T-helper 22 cell (primary cell): ENCODE data around the gene SLC22A12.

Experiments used
- DNase-seq: peaks from one replicate; pipeline ENCODE4 v3.0.0-alpha.2; 2020; ENCODE audit warnings: low read depth

Gene SLC22A12

DNA sequence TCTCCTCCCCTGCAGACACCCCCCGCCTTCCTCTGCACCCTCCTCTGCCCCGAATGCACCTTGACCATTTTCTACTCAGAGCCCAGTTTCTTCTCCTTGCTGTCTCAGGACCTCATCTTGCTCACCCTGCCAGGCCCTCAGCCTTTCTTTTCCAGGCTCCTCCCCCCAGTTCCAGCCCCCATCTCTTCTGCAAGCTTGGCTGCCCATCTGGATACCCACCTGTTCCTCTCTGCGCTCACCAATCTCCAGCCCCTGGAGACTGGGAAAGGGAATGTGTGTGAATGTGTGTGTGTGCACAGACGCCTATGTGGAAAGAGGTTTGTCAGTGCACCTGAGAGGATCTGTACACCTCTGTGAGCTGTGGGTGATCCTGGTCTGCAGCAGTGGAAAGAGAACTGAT, 36.4 kb downstream of the SLC22A12 start:
- DNase-seq: no peak

DNA sequence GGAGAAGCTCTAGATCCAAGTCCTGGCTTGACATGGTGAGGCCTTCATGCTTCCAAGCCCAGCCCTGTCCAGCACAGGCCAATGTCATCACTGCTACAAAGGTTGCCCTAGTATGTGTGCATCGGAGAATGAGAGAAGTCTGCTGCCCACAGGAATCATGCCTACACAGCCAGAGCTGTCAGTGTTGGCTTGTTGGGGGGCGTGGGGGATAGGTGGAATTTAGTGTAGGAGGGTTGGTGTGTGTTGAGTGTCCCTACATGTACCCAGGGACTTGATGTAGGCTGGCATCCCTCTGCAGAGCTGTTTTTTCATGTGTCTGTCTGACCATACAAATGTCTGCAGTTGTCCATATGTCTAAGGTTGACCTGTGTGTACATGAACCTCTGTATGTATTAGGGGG, 37.6 kb downstream of the SLC22A12 start:
- DNase-seq: no peak

- no peak for DNase-seq
These were observed 38.1 kb downstream of the SLC22A12 start for GRCh38 chr11:64629103-64629502.

DNA sequence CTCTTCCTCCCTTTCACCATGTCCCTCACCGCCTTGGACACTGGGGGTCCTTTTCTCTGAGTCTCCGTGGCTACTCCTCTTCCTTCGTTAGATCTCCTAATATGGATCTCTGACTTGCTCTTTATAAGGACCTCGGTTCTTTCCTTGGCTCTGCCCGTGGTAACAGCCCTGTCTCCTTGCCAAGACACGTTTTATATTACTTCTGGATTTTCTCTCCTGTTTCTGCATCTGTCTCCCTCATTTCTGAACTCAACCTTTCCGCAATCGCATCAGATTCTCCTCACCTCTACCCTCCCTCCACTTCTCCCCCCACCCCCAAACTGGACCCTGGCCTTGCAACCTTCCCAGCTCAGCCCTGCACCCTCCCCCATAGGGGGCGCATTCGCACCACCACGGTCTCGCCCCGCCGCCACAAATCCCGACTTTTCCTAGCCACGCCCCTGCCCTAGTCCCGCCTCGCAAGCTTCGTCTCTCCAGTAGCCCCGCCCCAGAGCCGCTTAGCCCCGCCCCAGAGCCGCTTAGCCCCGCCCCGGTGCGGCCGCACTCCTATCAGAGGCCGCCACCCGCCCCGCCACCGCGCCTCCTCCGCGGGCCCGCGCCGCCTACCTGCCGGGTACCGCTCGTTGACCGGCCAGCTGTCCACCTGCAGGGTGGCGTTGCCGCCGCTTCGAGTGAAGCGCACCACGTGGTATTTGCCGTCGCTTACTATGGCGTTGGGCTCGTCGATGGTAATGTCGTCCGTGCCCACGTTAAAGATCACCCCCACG, 39.0 kb downstream of the SLC22A12 start:
- no peak for DNase-seq

GRCh38 chr11:64631675-64632074, 40.7 kb downstream of the SLC22A12 start:
- DNase-seq: no peak

DNA sequence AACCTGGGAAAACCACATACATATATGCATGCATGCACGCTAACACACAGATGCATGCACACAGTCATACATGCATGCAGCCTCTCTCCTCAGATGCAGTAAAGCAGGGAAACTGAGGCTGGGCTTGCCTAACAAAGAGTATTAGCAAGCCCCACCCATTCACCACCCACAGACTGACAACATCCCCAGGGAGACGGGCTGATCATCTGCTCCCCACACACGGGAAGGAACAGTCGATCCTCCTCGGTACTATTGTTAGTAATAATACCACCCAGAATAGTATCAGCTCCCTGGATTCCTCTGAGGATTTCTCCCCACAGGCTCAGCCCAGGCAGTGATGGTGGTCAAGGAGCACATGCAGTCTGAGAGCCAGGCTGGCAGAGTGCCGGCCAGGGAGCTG, 41.2 kb downstream of the SLC22A12 start:
- DNase-seq: no peak

GRCh38 chr11:64632654-64633053, 41.6 kb downstream of the SLC22A12 start:
- no peak for DNase-seq

- no peak for DNase-seq
These were observed 42.6 kb downstream of the SLC22A12 start for GRCh38 chr11:64633555-64634159.

DNA sequence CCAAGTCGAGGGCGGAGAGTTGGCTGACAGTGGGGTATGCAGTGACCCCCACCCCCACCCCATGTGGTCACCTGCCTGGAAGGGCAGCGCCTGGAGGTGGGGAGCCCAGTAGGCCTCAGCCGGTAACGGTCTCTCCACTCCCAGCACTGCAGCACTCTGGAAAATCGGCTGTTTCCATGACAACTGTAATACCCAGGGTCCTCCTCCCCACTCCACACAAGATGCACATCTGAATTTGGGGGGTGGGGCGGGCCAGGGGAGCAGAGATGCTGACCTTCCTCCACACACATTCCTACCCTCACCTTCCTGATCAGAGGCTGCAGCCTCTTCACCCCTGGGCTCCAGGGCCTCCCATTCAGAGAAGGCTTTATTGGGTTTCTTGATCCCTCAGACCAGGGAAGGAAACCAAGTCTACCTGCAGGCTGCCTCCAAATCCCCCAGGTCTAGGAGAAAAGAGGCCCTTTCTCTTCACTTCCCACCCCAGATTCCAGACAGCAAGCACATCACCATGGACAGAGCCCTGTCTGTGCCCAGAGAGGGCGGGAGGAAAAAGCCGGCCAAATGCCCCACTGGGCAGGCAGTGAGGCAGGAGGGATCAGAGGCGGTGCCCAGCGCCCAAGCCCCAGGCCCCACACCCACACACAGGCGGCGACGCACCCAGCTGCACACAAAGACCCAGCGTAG, 46.5 kb downstream of the SLC22A12 start:
- DNase-seq: no peak

DNA sequence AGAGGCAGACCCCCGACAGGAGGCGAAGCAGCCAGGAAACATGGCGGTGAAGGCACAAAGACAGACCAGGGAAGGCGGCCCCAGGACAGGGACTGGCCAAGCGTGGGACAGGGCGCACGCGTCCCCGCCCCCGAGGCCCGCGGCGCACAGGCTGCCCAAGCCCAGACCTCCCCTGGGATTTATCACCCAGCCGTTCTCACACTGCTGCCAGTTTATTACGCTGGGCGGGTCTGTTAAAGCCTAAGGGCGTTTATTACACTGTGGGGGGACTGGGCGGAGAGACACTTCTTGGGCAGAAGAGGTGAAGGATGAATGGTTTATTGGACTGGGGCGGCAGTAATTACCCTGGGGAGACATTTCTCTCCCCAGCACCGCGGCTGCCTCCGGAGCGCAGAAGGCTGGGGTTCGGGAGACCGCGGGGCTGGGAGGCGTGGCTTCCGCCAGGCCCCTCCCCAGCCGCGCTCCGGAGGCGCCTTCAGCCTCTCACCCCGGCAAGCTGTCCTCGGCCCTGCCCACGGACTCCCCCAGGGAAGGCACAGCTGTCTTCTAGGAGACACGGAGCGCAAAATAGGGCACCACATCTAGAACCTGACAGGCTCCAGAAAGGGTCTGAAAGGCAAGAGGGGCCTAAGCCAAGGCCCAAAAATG, 47.1 kb downstream of the SLC22A12 start:
- no peak for DNase-seq

DNA sequence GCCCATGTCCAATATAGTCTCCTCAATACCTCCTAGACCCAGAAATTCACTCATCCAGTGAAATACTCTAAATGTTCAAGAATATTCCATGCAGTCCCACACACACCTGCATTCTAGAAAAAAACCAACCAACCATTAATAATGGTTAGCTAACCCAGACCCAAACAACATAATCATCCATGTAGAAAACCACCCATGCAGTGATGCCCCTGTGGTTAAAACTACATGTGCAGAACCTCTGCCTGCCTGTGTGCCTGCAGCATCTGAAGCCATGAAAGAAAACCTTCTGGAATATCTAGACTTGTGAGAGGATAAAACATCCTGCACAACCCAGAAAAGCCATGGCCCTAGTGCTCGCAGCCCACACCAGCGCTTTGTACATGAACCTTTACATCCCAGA, 47.8 kb downstream of the SLC22A12 start:
- DNase-seq: no peak

- DNase-seq: no peak
These were observed 48.9 kb downstream of the SLC22A12 start for GRCh38 chr11:64639885-64640284.

- DNase-seq: no peak
These were observed 50.8 kb downstream of the SLC22A12 start for GRCh38 chr11:64641596-64642417.

- DNase-seq: no peak
These were observed 51.4 kb downstream of the SLC22A12 start for GRCh38 chr11:64642418-64642735.

- no peak for DNase-seq
These were observed 51.8 kb downstream of the SLC22A12 start for GRCh38 chr11:64642871-64643255.

GRCh38 chr11:64643256-64643881, 52.3 kb downstream of the SLC22A12 start:
- DNase-seq: no peak

- no peak for DNase-seq
These were observed 53.1 kb downstream of the SLC22A12 start for GRCh38 chr11:64643920-64644646.

DNA sequence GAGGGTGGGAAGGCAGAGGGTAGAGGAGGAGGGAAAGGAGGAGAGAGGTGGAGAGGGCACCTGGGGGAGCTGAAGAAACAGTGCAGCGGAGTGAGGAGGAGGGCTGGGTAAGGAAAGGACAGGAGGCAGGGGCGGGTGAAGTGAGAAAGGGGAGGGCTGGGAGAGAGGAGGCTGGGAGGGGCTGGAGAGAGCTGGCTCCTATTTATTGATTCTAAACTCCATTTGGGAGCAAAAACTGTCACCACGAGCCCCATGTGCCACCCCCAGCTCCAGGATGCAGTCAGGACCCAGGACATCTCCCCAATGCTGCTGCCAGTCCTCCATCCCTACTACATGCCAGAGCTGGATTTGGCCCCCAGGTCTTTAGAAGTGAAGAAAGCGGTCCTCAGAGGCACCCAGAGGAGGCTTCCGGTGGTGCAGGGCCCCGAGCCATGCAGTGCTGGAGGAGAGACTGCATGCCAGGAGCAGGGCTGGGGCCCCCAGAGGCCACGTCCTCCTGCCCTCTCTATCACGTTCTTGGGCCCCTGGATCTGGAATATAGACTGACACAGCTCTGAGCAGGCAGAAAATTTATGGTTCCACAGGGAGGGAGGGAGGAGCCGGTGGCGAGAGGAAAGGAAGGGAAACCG, 53.7 kb downstream of the SLC22A12 start:
- DNase-seq: no peak

- DNase-seq: no peak
These were observed 56.2 kb downstream of the SLC22A12 start for GRCh38 chr11:64647019-64647779.

- no peak for DNase-seq
These were observed 57.5 kb downstream of the SLC22A12 start for GRCh38 chr11:64648551-64648950.
